ENCODE results near the gene AFF3.

- TF ChIP-seq POLR2A (IDR thresholded peaks at IDR 0.05): no peak
- TF ChIP-seq CTCF (IDR thresholded peaks at IDR 0.05): no peak
Measured at GRCh38 chr2:99851811-99852210, 290.6 kb downstream of the AFF3 start.

Data from lower leg skin (tissue), 3 donors.